Uterus (tissue), 2 donors: Measurements from ENCODE around the gene ATP2C2.

Source experiments
- POLR2A ChIP-seq, 2 donors: fragments of 450-650 bp; IDR thresholded peaks; one replicate each; pipeline ENCODE4 v1.6.1; 2016; ENCODE audit warnings: antibody characterized with exemption in 2 of 2, mild to moderate bottlenecking in 1 of 2, moderate library complexity in 1 of 2
- TF ChIP-seq, protein P1 (sequence below), 4 experiments: fragments of 200-600 bp in 2 of 4; fragments of 450-650 bp in 2 of 4; sonication (generic) in 2 of 4; IDR thresholded peaks; one replicate each; pipeline ENCODE4 v1.5.1; 2016 to 2019; ENCODE audit warnings: antibody characterized with exemption in 4 of 4, mild to moderate bottlenecking in 2 of 4, moderate library complexity in 1 of 4

- TF ChIP-seq, protein P1, sequence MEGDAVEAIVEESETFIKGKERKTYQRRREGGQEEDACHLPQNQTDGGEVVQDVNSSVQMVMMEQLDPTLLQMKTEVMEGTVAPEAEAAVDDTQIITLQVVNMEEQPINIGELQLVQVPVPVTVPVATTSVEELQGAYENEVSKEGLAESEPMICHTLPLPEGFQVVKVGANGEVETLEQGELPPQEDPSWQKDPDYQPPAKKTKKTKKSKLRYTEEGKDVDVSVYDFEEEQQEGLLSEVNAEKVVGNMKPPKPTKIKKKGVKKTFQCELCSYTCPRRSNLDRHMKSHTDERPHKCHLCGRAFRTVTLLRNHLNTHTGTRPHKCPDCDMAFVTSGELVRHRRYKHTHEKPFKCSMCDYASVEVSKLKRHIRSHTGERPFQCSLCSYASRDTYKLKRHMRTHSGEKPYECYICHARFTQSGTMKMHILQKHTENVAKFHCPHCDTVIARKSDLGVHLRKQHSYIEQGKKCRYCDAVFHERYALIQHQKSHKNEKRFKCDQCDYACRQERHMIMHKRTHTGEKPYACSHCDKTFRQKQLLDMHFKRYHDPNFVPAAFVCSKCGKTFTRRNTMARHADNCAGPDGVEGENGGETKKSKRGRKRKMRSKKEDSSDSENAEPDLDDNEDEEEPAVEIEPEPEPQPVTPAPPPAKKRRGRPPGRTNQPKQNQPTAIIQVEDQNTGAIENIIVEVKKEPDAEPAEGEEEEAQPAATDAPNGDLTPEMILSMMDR (IDR thresholded peaks at IDR 0.05): no peak
- TF ChIP-seq POLR2A (IDR thresholded peaks at IDR 0.05): no peak
Measured at GRCh38 chr16:84455031-84455430, 86.7 kb downstream of the ATP2C2 start.
